HepG2 (cell line): ENCODE results near the gene PNMA8C. TPM values are rescaled to one million over a fixed set of nuclear protein-coding genes. Genes with fewer than 3 reads are reported as not detected.

ENCODE experiments used
- ATAC-seq: fragments of 200-7000 bp; cut with Tn5 transposase; 3 replicates; pipeline ENCODE4 v1.9.1; 2020; ENCODE audit warnings: mild to moderate bottlenecking, moderate library complexity
- BruUV-seq: library from RNA; stranded (reverse); fragments of 400-500 nt; replicated peaks from 2 replicates; lab custom pipeline; 2021; lab: Mats Ljungman, UMichigan
- CTCF ChIA-PET: fragments of 300-600 bp; formaldehyde crosslinking; extraction: SDS; loops from one replicate; lab custom pipeline; 2021; ENCODE audit warnings: low total read pairs, inconsistent platforms, low intra/inter-chr PET ratio; lab: Yijun Ruan, JAX
- POLR2A ChIA-PET: fragments of 350-600 bp; sonication (Branson Sonifier 250); formaldehyde crosslinking; loops from one replicate; lab custom pipeline; 2020; ENCODE audit warnings: antibody characterized with exemption, inconsistent platforms; lab: Yijun Ruan, JAX
- DNase-seq: peaks from one replicate; pipeline ENCODE4 v3.0.0-alpha.2; 2015; ENCODE audit warnings: low spot score
- FAIRE-seq: peaks from 3 replicates; lab custom pipeline; 2011; peaks lifted over from hg19 to GRCh38; lab: Jason Lieb, UNC
- H2AFZ ChIP-seq: one replicate; pipeline ENCODE4 v1.6.1; 2011; ENCODE audit warnings: low read length, inconsistent platforms
- H3K27ac ChIP-seq: fragments of 300-600 bp; 3 replicates; pipeline ENCODE4 v1.8.0; 2011; ENCODE audit warnings: mixed run types, mild to moderate bottlenecking, mixed read lengths, low read length, inconsistent platforms; ENCODE audit not compliant: insufficient read depth; ENCODE audit errors: extremely low read length
- H3K27me3 ChIP-seq, 2 experiments: fragments of 200-600 bp in 1 of 2; 2 replicates in 1 of 2; 3 replicates in 1 of 2; pipeline versions ENCODE4 v1.6.0 to v1.8.0; 2011; ENCODE audit warnings: low read length in 2 of 2, mild to moderate bottlenecking in 2 of 2, moderate library complexity in 2 of 2, inconsistent platforms in 1 of 2; ENCODE audit not compliant: insufficient read depth in 2 of 2, control insufficient read depth in 1 of 2
- H3K36me3 ChIP-seq, 2 experiments: fragments of 200-600 bp in 1 of 2; replicated peaks in 1 of 2; 2 replicates in 1 of 2; 3 replicates in 1 of 2; pipeline versions ENCODE4 v1.5.1 to v1.8.0; 2011; ENCODE audit warnings: low read length in 2 of 2, inconsistent platforms in 1 of 2; ENCODE audit not compliant: insufficient read depth in 2 of 2, control insufficient read depth in 1 of 2
- H3K4me1 ChIP-seq: 2 replicates; pipeline ENCODE4 v1.5.1; 2012; ENCODE audit warnings: low read length, inconsistent platforms; ENCODE audit not compliant: insufficient read depth
- H3K4me2 ChIP-seq: 2 replicates; pipeline ENCODE4 v1.6.0; 2011; ENCODE audit warnings: low read depth, low read length, inconsistent platforms
- H3K4me3 ChIP-seq, 3 experiments: fragments of 200-600 bp in 1 of 3; sonication (generic), shearing (Covaris generic) in 1 of 3; replicated peaks in 1 of 3; 2 replicates each; pipeline ENCODE4 v1.5.1; 2011 to 2016; ENCODE audit warnings: low read length in 3 of 3, inconsistent platforms in 2 of 3, low read depth in 2 of 3, mild to moderate bottlenecking in 2 of 3, control low read depth in 1 of 3, mixed read lengths in 1 of 3; ENCODE audit not compliant: insufficient read depth in 1 of 3
- H3K79me2 ChIP-seq: one replicate; pipeline ENCODE4 v1.6.1; 2011; ENCODE audit warnings: low read length, inconsistent platforms; ENCODE audit not compliant: insufficient read depth
- H3K9ac ChIP-seq: 2 replicates; pipeline ENCODE4 v1.6.0; 2011; ENCODE audit warnings: mild to moderate bottlenecking, low read depth, low read length, inconsistent platforms; ENCODE audit not compliant: insufficient read depth
- H3K9me3 ChIP-seq: 2 replicates; pipeline ENCODE4 v1.5.1; 2012; ENCODE audit warnings: mild to moderate bottlenecking, low read length
- H4K20me1 ChIP-seq: 2 replicates; pipeline ENCODE4 v1.6.0; 2011; ENCODE audit warnings: inconsistent platforms, mild to moderate bottlenecking, low read length, moderate library complexity; ENCODE audit not compliant: insufficient read depth
- ATM ChIP-seq: fragments of 450-650 bp; IDR thresholded peaks from 2 replicates; pipeline ENCODE4 v1.7.1; 2017; ENCODE audit warnings: mild to moderate bottlenecking, borderline replicate concordance
- HDAC6 ChIP-seq: fragments of 200-600 bp; sonication (generic); IDR thresholded peaks from 2 replicates; pipeline ENCODE4 v1.7.0; 2017; ENCODE audit warnings: mild to moderate bottlenecking, antibody characterized with exemption, low read length, low read depth
- ISL2 ChIP-seq: sonication (generic); formaldehyde crosslinking; IDR thresholded peaks from 2 replicates; pipeline ENCODE4 v1.5.0; 2020; ENCODE audit warnings: missing genetic modification reagents
- PITX1 ChIP-seq: sonication (generic); formaldehyde crosslinking; IDR thresholded peaks from 2 replicates; pipeline ENCODE4 v1.5.1; 2020; ENCODE audit warnings: mild to moderate bottlenecking, missing genetic modification reagents
- POLR2AphosphoS2 ChIP-seq: IDR thresholded peaks from 2 replicates; pipeline ENCODE4 v1.6.1; 2011; ENCODE audit warnings: low read depth, low read length, improper control_type of control experiment
- POLR2G ChIP-seq: fragments of 200-400 bp; formaldehyde crosslinking; IDR thresholded peaks from 2 replicates; pipeline ENCODE4 v1.6.1; 2018; ENCODE audit warnings: mild to moderate bottlenecking, low read depth, low read length, moderate library complexity
- SAFB2 ChIP-seq: sonication (generic); formaldehyde crosslinking; IDR thresholded peaks from 2 replicates; pipeline ENCODE4 v1.5.1; 2020; ENCODE audit warnings: missing genetic modification reagents, low read depth, mild to moderate bottlenecking, borderline replicate concordance
- ZNF180 ChIP-seq: sonication (generic); formaldehyde crosslinking; IDR thresholded peaks from 2 replicates; pipeline ENCODE4 v1.4.0; 2020; ENCODE audit warnings: low read depth, missing genetic modification reagents, borderline replicate concordance
- ZNF3 ChIP-seq: IDR thresholded peaks from 2 replicates; pipeline ENCODE4 v1.7.0; 2017; ENCODE audit warnings: inconsistent platforms
- WGBS: methylation state at CpG from one replicate; pipeline ENCODE4 v1.1.6; 2017; ENCODE audit warnings: low lambda C conversion rate; 5-methylcytosine and 5-hydroxymethylcytosine counted together
- in situ Hi-C: cut with HindIII; loops from 2 replicates; pipeline ENCODE4 v1.10.0; 2017; ENCODE audit warnings: low pct_unique_long_range_greater_than_20kb; ENCODE audit not compliant: extremely low pct_ligation_motif_present
- intact Hi-C: fragments of 100-400 bp; cut with micrococcal nuclease; formaldehyde crosslinking; loops from one replicate; pipeline ENCODE4 v1.10.0; 2022; ENCODE audit not compliant: unreplicated experiment
- polyA plus RNA-seq, 8 experiments: library from polyadenylated mRNA; depleted of rRNA in 3 of 8; stranded (reverse) in 7 of 8; unstranded in 1 of 8; fragments of >200 nt; fragmentation: Illumina TruSeq in 4 of 8; extraction: Trizol in 4 of 8; gene quantifications; 2 replicates each; pipeline versions ENCODE4 v1.2.1 to v1.2.3, GENCODE V29; 2011 to 2016; ENCODE audit warnings: low read depth in 4 of 8, missing spikeins in 1 of 8, mixed read lengths in 1 of 8; ENCODE audit not compliant: insufficient read depth in 1 of 8
- total RNA-seq, 5 experiments: library from RNA; depleted of rRNA; stranded (reverse); fragments of >200 nt; fragmentation: Illumina TruSeq; extraction: Trizol; gene quantifications; 2 replicates each; pipeline ENCODE4 v1.2.3, GENCODE V29; 2016; ENCODE audit warnings: low read depth in 1 of 5
- TF ChIP-seq, protein P1 (sequence below): sonication (generic); formaldehyde crosslinking; IDR thresholded peaks from 2 replicates; pipeline ENCODE4 v1.5.0; 2020; ENCODE audit warnings: mild to moderate bottlenecking, missing genetic modification reagents
- TF ChIP-seq, protein P2 (sequence below): sonication (generic); formaldehyde crosslinking; conservative IDR thresholded peaks from 2 replicates; pipeline ENCODE4 v1.8.0; 2022; ENCODE audit warnings: low read depth, missing genetic modification reagents
- TF ChIP-seq, protein P3 (sequence below), 2 experiments: sonication (generic) in 1 of 2; formaldehyde crosslinking in 1 of 2; IDR thresholded peaks; 2 replicates each; pipeline versions ENCODE4 v1.6.1 to v1.9.0; 2014 to 2022; ENCODE audit warnings: antibody characterized with exemption in 1 of 2, borderline replicate concordance in 1 of 2, inconsistent platforms in 1 of 2, low read depth in 1 of 2, missing genetic modification reagents in 1 of 2
- TF ChIP-seq, protein P4 (sequence below): IDR thresholded peaks from 2 replicates; pipeline ENCODE4 v1.6.1; 2016; ENCODE audit warnings: control low read depth

PNMA8C gene
- total and polyA plus RNA-seq, 2 of the 13 experiments (the other 11 are each of a cell fraction or from before 2014, with no cell fraction given) = not detected

DNA sequence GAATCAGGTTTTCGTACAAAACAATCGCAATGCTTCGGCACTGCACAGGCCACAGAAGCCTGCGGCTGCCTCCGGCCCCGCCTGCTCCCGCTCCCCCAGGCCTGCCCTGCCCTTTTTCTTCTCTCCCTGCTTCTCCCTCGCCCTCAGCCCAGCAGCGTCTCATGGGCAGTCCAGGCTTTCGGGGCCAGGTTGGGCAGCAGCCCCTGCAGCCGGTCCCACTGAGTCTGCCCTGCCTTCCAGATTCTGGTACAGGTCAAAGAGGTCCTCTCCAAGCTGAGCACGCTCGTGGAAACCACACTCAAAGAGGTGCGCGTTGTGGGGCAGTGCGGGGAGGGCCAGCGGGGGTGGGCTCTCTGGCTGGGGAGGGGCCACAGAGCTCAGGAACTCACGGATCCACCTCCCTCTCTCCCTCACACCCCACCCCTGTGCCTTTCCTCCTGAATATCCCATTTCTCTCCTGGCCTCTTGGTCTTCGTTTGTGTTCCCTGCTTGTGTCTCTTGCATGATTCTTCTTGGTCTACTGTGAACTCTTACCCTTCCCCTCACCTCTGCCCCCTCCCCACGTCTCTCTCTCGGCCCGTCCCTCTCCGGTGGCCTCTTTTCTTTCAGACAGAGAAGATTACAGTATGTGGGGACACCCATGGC, 45.4 kb downstream of the PNMA8C start:
- Histone ChIP-seq H3K36me3 (peaks cover 12 to 77% of the 10 kb centered on the region in 2 experiments; a peak in 4 of 5 replicates), H3K4me3 (no peak overlapping the region), H3K4me1 (peaks cover 11% of the 10 kb centered on the region), H3K27me3 (no peaks in the 10 kb centered on the region), H3K27ac (no peak overlapping the region), H2AFZ (no peak overlapping the region), H3K79me2 (no peaks in the 10 kb centered on the region), H4K20me1 (no peaks in the 10 kb centered on the region), H3K9ac (no peak overlapping the region), H3K9me3 (no peaks in the 10 kb centered on the region), H3K4me2 (no peak overlapping the region)
- FAIRE-seq = no peak
- DNase-seq = no peak
- 97% methylated on average over 22 of the region's 23 CpGs for WGBS
- CTCF ChIA-PET = no interaction called here
- in situ Hi-C loops (no loop called here), intact Hi-C loops (no loop called here)
- no peak for ATAC-seq
- POLR2A ChIA-PET = no interaction called here
- no TSS peak for BruUV-seq
- TF ChIP-seq, protein P1, sequence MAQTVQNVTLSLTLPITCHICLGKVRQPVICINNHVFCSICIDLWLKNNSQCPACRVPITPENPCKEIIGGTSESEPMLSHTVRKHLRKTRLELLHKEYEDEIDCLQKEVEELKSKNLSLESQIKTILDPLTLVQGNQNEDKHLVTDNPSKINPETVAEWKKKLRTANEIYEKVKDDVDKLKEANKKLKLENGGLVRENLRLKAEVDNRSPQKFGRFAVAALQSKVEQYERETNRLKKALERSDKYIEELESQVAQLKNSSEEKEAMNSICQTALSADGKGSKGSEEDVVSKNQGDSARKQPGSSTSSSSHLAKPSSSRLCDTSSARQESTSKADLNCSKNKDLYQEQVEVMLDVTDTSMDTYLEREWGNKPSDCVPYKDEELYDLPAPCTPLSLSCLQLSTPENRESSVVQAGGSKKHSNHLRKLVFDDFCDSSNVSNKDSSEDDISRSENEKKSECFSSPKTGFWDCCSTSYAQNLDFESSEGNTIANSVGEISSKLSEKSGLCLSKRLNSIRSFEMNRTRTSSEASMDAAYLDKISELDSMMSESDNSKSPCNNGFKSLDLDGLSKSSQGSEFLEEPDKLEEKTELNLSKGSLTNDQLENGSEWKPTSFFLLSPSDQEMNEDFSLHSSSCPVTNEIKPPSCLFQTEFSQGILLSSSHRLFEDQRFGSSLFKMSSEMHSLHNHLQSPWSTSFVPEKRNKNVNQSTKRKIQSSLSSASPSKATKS (CRISPR knock-in tag) = no peak
- no peak for TF ChIP-seq ISL2 (CRISPR knock-in tag)
- TF ChIP-seq ATM = no peak
- TF ChIP-seq, protein P2, sequence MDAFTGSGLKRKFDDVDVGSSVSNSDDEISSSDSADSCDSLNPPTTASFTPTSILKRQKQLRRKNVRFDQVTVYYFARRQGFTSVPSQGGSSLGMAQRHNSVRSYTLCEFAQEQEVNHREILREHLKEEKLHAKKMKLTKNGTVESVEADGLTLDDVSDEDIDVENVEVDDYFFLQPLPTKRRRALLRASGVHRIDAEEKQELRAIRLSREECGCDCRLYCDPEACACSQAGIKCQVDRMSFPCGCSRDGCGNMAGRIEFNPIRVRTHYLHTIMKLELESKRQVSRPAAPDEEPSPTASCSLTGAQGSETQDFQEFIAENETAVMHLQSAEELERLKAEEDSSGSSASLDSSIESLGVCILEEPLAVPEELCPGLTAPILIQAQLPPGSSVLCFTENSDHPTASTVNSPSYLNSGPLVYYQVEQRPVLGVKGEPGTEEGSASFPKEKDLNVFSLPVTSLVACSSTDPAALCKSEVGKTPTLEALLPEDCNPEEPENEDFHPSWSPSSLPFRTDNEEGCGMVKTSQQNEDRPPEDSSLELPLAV = no peak
- TF ChIP-seq POLR2AphosphoS2 = no peak
- TF ChIP-seq, protein P3, sequence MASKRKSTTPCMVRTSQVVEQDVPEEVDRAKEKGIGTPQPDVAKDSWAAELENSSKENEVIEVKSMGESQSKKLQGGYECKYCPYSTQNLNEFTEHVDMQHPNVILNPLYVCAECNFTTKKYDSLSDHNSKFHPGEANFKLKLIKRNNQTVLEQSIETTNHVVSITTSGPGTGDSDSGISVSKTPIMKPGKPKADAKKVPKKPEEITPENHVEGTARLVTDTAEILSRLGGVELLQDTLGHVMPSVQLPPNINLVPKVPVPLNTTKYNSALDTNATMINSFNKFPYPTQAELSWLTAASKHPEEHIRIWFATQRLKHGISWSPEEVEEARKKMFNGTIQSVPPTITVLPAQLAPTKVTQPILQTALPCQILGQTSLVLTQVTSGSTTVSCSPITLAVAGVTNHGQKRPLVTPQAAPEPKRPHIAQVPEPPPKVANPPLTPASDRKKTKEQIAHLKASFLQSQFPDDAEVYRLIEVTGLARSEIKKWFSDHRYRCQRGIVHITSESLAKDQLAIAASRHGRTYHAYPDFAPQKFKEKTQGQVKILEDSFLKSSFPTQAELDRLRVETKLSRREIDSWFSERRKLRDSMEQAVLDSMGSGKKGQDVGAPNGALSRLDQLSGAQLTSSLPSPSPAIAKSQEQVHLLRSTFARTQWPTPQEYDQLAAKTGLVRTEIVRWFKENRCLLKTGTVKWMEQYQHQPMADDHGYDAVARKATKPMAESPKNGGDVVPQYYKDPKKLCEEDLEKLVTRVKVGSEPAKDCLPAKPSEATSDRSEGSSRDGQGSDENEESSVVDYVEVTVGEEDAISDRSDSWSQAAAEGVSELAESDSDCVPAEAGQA (IDR thresholded peaks at IDR 0.05; ENCODE audit: low read depth) = no peak
- TF ChIP-seq, protein P3 (CRISPR knock-in tag; IDR thresholded peaks at IDR 0.05; ENCODE audit: borderline replicate concordance) = no peak
- no peak for TF ChIP-seq POLR2G
- TF ChIP-seq ZNF3 (CRISPR knock-in tag) = no peak
- TF ChIP-seq SAFB2 = no peak
- TF ChIP-seq, protein P4, sequence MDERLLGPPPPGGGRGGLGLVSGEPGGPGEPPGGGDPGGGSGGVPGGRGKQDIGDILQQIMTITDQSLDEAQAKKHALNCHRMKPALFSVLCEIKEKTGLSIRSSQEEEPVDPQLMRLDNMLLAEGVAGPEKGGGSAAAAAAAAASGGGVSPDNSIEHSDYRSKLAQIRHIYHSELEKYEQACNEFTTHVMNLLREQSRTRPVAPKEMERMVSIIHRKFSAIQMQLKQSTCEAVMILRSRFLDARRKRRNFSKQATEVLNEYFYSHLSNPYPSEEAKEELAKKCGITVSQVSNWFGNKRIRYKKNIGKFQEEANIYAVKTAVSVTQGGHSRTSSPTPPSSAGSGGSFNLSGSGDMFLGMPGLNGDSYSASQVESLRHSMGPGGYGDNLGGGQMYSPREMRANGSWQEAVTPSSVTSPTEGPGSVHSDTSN (CRISPR knock-in tag) = no peak
- TF ChIP-seq ZNF180 (CRISPR knock-in tag) = no peak
- no peak for TF ChIP-seq PITX1 (CRISPR knock-in tag)
- no peak for TF ChIP-seq HDAC6
